Uterus (tissue), 2 donors: ENCODE results near the gene RNF186.

Experiments used
- CTCF ChIP-seq, 4 experiments: fragments of 200-600 bp in 2 of 4; fragments of 450-650 bp in 2 of 4; sonication (generic) in 2 of 4; IDR thresholded peaks; one replicate each; pipeline ENCODE4 v1.5.1; 2016 to 2019; ENCODE audit warnings: antibody characterized with exemption in 4 of 4, mild to moderate bottlenecking in 2 of 4, moderate library complexity in 1 of 4
- POLR2A ChIP-seq, 2 donors: fragments of 450-650 bp; IDR thresholded peaks; one replicate each; pipeline ENCODE4 v1.6.1; 2016; ENCODE audit warnings: antibody characterized with exemption in 2 of 2, mild to moderate bottlenecking in 1 of 2, moderate library complexity in 1 of 2

GRCh38 chr1:19831441-19831840 lies 16.4 kb upstream of the RNF186 start:
- TF ChIP-seq CTCF (IDR thresholded peaks at IDR 0.05), result no peak
- no peak for TF ChIP-seq POLR2A (IDR thresholded peaks at IDR 0.05)
